ENCODE results near the gene COPG1.

DNA sequence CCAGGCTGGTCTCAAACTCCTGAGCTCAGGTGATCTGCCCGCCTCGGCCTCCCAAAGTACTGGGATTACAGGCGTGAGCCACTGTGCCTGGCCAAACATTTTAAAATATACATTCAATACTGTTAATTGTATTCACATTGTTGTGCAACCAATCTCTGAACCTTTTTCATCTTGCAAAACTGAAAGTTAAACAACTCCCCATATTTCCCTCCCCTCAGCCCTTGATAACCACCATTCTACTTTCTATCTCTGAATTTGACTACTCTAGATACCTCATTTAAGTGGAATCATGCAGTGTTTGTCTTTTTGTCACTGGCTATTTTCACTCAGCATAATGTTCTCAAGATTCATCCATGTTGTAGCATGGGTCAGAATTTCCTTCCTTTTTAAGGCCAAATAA lies 59.2 kb downstream of the COPG1 start:
- TF ChIP-seq CTCF (conservative IDR thresholded peaks at IDR 0.05; ENCODE audit: low read depth, low read length) (no peak), EZH2 (IDR thresholded peaks at IDR 0.05; ENCODE audit: borderline replicate concordance, low read depth, low read length, poor library complexity, severe bottlenecking) (no peak)
